Common myeloid progenitor, CD34-positive (primary cell): ENCODE data around the gene CDKN1A.

Source experiments
- CTCF ChIA-PET: fragments of 350-600 bp; sonication (Branson Sonifier 250); formaldehyde crosslinking; loops from one replicate; lab custom pipeline; 2021; ENCODE audit warnings: antibody characterized with exemption; lab: Charles Lee
- POLR2A ChIA-PET: fragments of 350-600 bp; sonication (Branson Sonifier 250); formaldehyde crosslinking; loops from one replicate; lab custom pipeline; 2021; ENCODE audit warnings: antibody characterized with exemption; lab: Charles Lee
- DNase-seq, 3 donors: peaks; one replicate each; pipeline versions ENCODE4 v3.0.0 to v3.0.0-alpha.2; 2013
- H3K27ac ChIP-seq, 2 experiments: 1 replicate in 1 of 2; 2 replicates in 1 of 2; pipeline ENCODE4 v1.7.0; 2013; ENCODE audit warnings: inconsistent platforms in 2 of 2, low read length in 2 of 2, mild to moderate bottlenecking in 2 of 2, low read depth in 1 of 2, moderate library complexity in 1 of 2; ENCODE audit not compliant: severe bottlenecking in 2 of 2, insufficient read depth in 1 of 2, poor library complexity in 1 of 2
- H3K27me3 ChIP-seq, 5 experiments: replicated peaks in 2 of 5; 1 replicate in 3 of 5; 2 replicates in 2 of 5; pipeline versions ENCODE4 v1.6.1 to v1.7.0; 2013; ENCODE audit warnings: low read length in 4 of 5, mild to moderate bottlenecking in 2 of 5, moderate library complexity in 2 of 5, inconsistent platforms in 1 of 5; ENCODE audit not compliant: insufficient read depth in 5 of 5, control insufficient read depth in 4 of 5
- H3K36me3 ChIP-seq, 4 experiments: 1 replicate in 2 of 4; 2 replicates in 2 of 4; pipeline versions ENCODE4 v1.6.1 to v1.7.0; 2013; ENCODE audit warnings: low read length in 3 of 4, control low read depth in 1 of 4, mild to moderate bottlenecking in 1 of 4; ENCODE audit not compliant: control insufficient read depth in 4 of 4, insufficient read depth in 4 of 4
- H3K4me1 ChIP-seq, 4 experiments: 1 replicate in 3 of 4; 2 replicates in 1 of 4; pipeline versions ENCODE4 v1.6.1 to v1.7.1; 2013; ENCODE audit warnings: low read length in 3 of 4, mild to moderate bottlenecking in 3 of 4, control low read depth in 1 of 4, inconsistent platforms in 1 of 4, moderate library complexity in 1 of 4; ENCODE audit not compliant: control insufficient read depth in 4 of 4, insufficient read depth in 4 of 4; ENCODE audit errors: control extremely low read depth in 1 of 4
- H3K4me3 ChIP-seq, 7 experiments: 1 replicate in 4 of 7; 2 replicates in 3 of 7; pipeline versions ENCODE4 v1.5.1 to v1.7.0; 2013; ENCODE audit warnings: mild to moderate bottlenecking in 7 of 7, low read length in 6 of 7, moderate library complexity in 6 of 7, inconsistent platforms in 2 of 7, low read depth in 2 of 7, control low read depth in 1 of 7; ENCODE audit not compliant: insufficient read depth in 4 of 7, control insufficient read depth in 1 of 7; ENCODE audit errors: extremely low read depth in 1 of 7
- H3K9me3 ChIP-seq, 5 experiments: 1 replicate in 4 of 5; 2 replicates in 1 of 5; pipeline versions ENCODE4 v1.6.1 to v1.7.1; 2013; ENCODE audit warnings: low read length in 4 of 5, mild to moderate bottlenecking in 2 of 5, inconsistent platforms in 1 of 5, low read depth in 1 of 5, moderate library complexity in 1 of 5; ENCODE audit not compliant: control insufficient read depth in 4 of 5, insufficient read depth in 2 of 5; ENCODE audit errors: control extremely low read depth in 1 of 5
- WGBS: methylation state at CpG from one replicate; pipeline ENCODE4 v1.1.5; 2013; ENCODE audit not compliant: insufficient coverage; 5-methylcytosine and 5-hydroxymethylcytosine counted together

The CDKN1A gene

DNA sequence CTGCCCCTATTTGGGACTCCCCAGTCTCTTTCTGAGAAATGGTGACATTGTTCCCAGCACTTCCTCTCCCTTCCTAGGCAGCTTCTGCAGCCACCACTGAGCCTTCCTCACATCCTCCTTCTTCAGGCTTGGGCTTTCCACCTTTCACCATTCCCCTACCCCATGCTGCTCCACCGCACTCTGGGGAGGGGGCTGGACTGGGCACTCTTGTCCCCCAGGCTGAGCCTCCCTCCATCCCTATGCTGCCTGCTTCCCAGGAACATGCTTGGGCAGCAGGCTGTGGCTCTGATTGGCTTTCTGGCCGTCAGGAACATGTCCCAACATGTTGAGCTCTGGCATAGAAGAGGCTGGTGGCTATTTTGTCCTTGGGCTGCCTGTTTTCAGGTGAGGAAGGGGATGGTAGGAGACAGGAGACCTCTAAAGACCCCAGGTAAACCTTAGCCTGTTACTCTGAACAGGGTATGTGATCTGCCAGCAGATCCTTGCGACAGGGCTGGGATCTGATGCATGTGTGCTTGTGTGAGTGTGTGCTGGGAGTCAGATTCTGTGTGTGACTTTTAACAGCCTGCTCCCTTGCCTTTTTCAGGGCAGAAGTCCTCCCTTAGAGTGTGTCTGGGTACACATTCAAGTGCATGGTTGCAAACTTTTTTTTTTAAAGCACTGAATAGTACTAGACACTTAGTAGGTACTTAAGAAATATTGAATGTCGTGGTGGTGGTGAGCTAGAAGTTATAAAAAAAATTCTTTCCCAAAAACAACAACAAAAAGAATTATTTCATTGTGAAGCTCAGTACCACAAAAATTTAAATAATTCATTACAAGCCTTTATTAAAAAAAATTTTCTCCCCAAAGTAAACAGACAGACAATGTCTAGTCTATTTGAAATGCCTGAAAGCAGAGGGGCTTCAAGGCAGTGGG lies 2.1 kb upstream of the CDKN1A start:
- DNase-seq, result no peak
- Histone ChIP-seq H3K4me1 (peaks cover 4 to 50% (median 34%) of the 10 kb centered on the region in 4 experiments), H3K27ac (no peak overlapping the region), H3K4me3 (no peak overlapping the region), H3K9me3 (no peaks in the 10 kb centered on the region), H3K27me3 (peaks cover 0 to 32% (median 0%) of the 10 kb centered on the region in 5 experiments), H3K36me3 (no peaks in the 10 kb centered on the region)
- CTCF ChIA-PET, result interaction anchor here (1.3 to 1.5 kb wide), 3 partner anchors 9 to 61 kb away, joined by 3 to 4 read pairs (median 3); no protein-coding TSS in a partner anchor
- POLR2A ChIA-PET, result no interaction called here
- WGBS, result 90% methylated on average over 3 of the region's 4 CpGs

GRCh38 chr6:36677059-36677749 lies 1.3 kb upstream of the CDKN1A start:
- 87% methylated on average over 3 of the region's 7 CpGs for WGBS
- Histone ChIP-seq H3K9me3 (no peaks in the 10 kb centered on the region), H3K4me1 (peaks cover 4 to 54% (median 34%) of the 10 kb centered on the region in 4 experiments), H3K27me3 (peaks cover 0 to 32% (median 0%) of the 10 kb centered on the region in 5 experiments), H3K4me3 (no peak overlapping the region), H3K36me3 (no peaks in the 10 kb centered on the region), H3K27ac (no peak overlapping the region)
- ChIA-PET CTCF (interaction anchor here (1.3 to 2.2 kb wide), 4 partner anchors 10 to 62 kb away, joined by 3 to 10 read pairs (median 4); no protein-coding TSS in a partner anchor), POLR2A (no interaction called here)
- DNase-seq, result no peak

GRCh38 chr6:36677753-36678487 lies 594 bp upstream of the CDKN1A start:
- no peaks in the 10 kb centered on the region for H3K9me3 ChIP-seq
- POLR2A ChIA-PET, result interaction anchor here (0.6 to 1.4 kb wide), 2 partner anchors 9 to 43 kb away, joined by 3 to 4 read pairs; no protein-coding TSS in a partner anchor
- no peak for DNase-seq
- H3K27ac ChIP-seq, result no peak overlapping the region
- peaks cover 0 to 32% (median 0%) of the 10 kb centered on the region in 5 experiments for H3K27me3 ChIP-seq
- peaks cover 4 to 61% (median 37%) of the 10 kb centered on the region in 4 experiments for H3K4me1 ChIP-seq
- H3K36me3 ChIP-seq, result no peaks in the 10 kb centered on the region
- CTCF ChIA-PET, result interaction anchor here (1.2 to 2.2 kb wide), 6 partner anchors 11 to 81 kb away, joined by 3 to 10 read pairs (median 4); no protein-coding TSS in a partner anchor
- WGBS, result 11% methylated on average over 9 of the region's 10 CpGs
- H3K4me3 ChIP-seq, result peak overlapping the region in 5 of 7 experiments; percentile 12 to 87 (median 76)

DNA sequence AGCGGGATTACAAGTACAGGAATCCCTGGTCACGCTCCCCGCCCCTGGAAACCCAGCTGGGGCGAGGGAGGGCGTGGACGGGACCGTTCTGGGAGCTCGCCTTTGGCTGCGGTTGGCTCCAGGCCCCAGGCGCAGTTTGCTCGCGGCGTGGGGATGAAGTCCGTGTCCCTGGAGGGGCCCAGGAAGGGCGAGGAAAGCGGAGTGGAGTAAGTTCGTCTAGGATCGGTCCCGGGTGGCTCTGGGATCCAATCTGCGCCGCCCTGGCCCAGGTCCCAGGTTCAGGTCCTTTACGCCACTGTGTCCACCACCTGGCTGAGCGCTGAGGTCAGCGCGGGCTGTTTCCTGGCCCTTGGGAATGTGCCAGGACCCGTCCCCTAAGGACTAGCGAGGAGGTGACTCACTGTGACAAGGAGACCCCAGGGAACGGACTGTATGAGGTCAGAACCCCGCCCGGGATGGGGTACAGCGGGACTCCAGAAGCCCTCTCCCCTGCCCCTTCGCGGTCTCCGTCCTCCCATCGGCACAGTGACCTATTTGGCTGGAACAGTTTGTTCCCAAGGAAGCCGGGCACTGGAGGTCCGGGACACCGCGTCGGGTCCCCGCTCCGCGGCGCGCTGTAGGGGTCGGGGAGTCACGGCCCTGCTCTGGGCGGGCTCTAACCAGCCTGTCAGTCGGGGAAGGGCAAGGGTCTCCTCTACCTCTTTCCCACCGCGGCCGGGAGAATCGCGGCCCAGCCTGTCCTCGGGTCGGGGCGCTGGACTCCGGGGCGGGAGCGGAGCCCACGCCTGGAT lies 724 bp downstream of the CDKN1A start:
- peak overlapping the region in 1 of 2 experiments; percentile 49 for H3K27ac ChIP-seq
- WGBS, result under 1% methylated on average over 43 of the region's 61 CpGs
- peaks cover 0 to 32% (median 0%) of the 10 kb centered on the region in 5 experiments for H3K27me3 ChIP-seq
- H3K36me3 ChIP-seq, result peaks cover 0 to 2% (median 0%) of the 10 kb centered on the region in 4 experiments
- H3K4me1 ChIP-seq, result peaks cover 11 to 71% (median 48%) of the 10 kb centered on the region in 4 experiments
- H3K9me3 ChIP-seq, result no peaks in the 10 kb centered on the region
- peak overlapping the region; percentile 23 to 87 (median 76) for H3K4me3 ChIP-seq
- ChIA-PET CTCF (interaction anchor here (0.6 to 2.2 kb wide), 9 partner anchors 9 to 87 kb away, joined by 3 to 10 read pairs (median 4); no protein-coding TSS in a partner anchor), POLR2A (interaction anchor here (0.7 to 1.4 kb wide), 2 partner anchors 10 to 27 kb away, joined by 3 to 4 read pairs; no protein-coding TSS in a partner anchor)
- DNase-seq, result peak in 1 of 3 donors; percentile 50

DNA sequence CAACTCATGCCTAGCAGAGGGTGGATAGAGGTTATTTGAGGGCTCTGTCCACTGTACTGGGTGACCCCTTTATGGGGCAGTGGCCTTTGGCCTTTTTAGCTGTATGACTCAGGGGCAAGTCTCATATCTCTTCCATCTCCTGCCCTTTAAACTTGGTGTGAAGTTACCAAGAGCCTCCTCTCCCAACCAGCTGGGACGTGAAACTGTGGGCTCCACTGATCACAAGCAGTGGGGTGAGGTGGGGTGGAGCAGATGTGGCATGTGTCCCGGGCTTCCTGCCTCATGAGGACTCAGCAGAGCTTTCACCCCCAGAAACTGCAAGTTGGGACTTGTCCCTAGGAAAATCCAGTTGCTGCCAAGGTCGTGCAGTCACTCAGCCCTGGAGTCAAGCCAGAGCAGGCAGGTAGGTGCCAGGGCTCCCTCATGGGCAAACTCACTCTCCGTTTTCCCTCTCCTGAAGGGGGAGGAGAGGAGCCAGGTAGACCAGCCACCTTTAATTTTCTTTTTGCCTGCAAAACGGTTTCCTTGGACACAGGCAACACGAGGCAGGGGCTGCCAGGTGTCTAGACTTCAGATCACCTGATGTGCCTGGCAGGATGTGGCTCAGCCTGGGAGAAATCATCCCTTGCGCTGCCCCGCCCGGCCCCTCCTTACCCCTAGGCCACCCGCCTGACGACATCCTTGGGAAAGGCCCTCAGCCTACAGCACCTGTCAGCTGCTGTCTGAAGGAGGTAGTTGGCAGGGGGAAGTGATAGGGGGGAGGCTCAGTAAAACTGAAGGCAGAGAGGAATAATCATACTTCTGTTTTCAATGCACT lies 4.0 kb downstream of the CDKN1A start:
- DNase-seq, result peak; percentile 61 to 93 (median 92)
- 61% methylated on average over 2 of the region's 11 CpGs for WGBS
- ChIA-PET POLR2A (interaction anchor here (0.6 kb wide), 1 partner anchor 153 kb away, joined by 3 read pairs; no protein-coding TSS in a partner anchor), CTCF (interaction anchor here (0.6 to 6.4 kb wide), 11 partner anchors 10 to 85 kb away, joined by 3 to 29 read pairs (median 4); no protein-coding TSS in a partner anchor)
- peaks cover 0 to 21% (median 0%) of the 10 kb centered on the region in 5 experiments for H3K27me3 ChIP-seq
- H3K36me3 ChIP-seq, result peaks cover 0 to 10% (median 0%) of the 10 kb centered on the region in 4 experiments
- no peaks in the 10 kb centered on the region for H3K9me3 ChIP-seq
- peaks cover 11 to 68% (median 58%) of the 10 kb centered on the region in 4 experiments for H3K4me1 ChIP-seq
- peak overlapping the region in 1 of 2 experiments; percentile 31 for H3K27ac ChIP-seq
- no peak overlapping the region for H3K4me3 ChIP-seq
